PC-3 (cell line): Measurements from ENCODE around the gene MYH14. TPM values are rescaled to one million over a fixed set of nuclear protein-coding genes. Genes with fewer than 3 reads are reported as not detected.

Source experiments
- ATAC-seq: fragments of 200-7000 bp; cut with Tn5 transposase; 2 replicates; pipeline ENCODE4 v1.9.1; 2020; ENCODE audit warnings: mild to moderate bottlenecking, moderate library complexity
- BruUV-seq: library from RNA; stranded (reverse); fragments of 400-500 nt; replicated peaks from 2 replicates; lab custom pipeline; 2021; lab: Mats Ljungman, UMichigan
- CTCF ChIA-PET: fragments of 300-600 bp; sonication (Branson Sonifier 250); formaldehyde crosslinking; loops from one replicate; lab custom pipeline; 2022; ENCODE audit warnings: antibody characterized with exemption; lab: Charles Lee
- POLR2A ChIA-PET: fragments of 300-600 bp; sonication (Branson Sonifier 250); formaldehyde crosslinking; loops from one replicate; lab custom pipeline; 2022; ENCODE audit warnings: antibody characterized with exemption; ENCODE audit not compliant: unreplicated experiment; lab: Charles Lee
- DNase-seq: peaks from one replicate; pipeline ENCODE4 v3.0.0-alpha.2; 2015
- H2AFZ ChIP-seq: fragments of 300-600 bp; sonication (generic); 2 replicates; pipeline ENCODE4 v1.6.0; 2016; ENCODE audit warnings: antibody characterized with exemption, low read length
- H3F3A ChIP-seq: fragments of 300-600 bp; sonication (generic); one replicate; pipeline ENCODE4 v1.6.0; 2017; ENCODE audit warnings: antibody characterized with exemption, low read length, control low read depth, mild to moderate bottlenecking; ENCODE audit not compliant: unreplicated experiment
- H3K27ac ChIP-seq: fragments of 300-600 bp; sonication (generic); 2 replicates; pipeline ENCODE4 v1.5.1; 2016; ENCODE audit warnings: mild to moderate bottlenecking, low read length
- H3K27me3 ChIP-seq: fragments of 300-600 bp; sonication (generic); 2 replicates; pipeline ENCODE4 v1.6.1; 2016; ENCODE audit warnings: low read length, mixed read lengths
- H3K36me3 ChIP-seq: fragments of 300-600 bp; sonication (generic); 2 replicates; pipeline ENCODE4 v1.6.1; 2016; ENCODE audit warnings: low read depth, mixed run types, low read length, mixed read lengths
- H3K4me1 ChIP-seq: fragments of 300-600 bp; sonication (generic); 2 replicates; pipeline ENCODE4 v1.5.1; 2016; ENCODE audit warnings: low read length; ENCODE audit not compliant: insufficient read depth
- H3K4me2 ChIP-seq: fragments of 300-600 bp; sonication (generic); 2 replicates; pipeline ENCODE4 v1.6.0; 2016; ENCODE audit warnings: low read length
- H3K4me3 ChIP-seq: fragments of 300-600 bp; sonication (generic); 2 replicates; pipeline ENCODE4 v1.5.1; 2016; ENCODE audit warnings: mild to moderate bottlenecking, low read length, mixed read lengths
- H3K79me2 ChIP-seq: fragments of 300-600 bp; sonication (generic); 2 replicates; pipeline ENCODE4 v1.6.1; 2017; ENCODE audit warnings: low read length, mixed read lengths
- H3K9ac ChIP-seq: fragments of 300-600 bp; sonication (generic); 2 replicates; pipeline ENCODE4 v1.6.0; 2016; ENCODE audit warnings: mild to moderate bottlenecking, low read length
- H3K9me2 ChIP-seq: fragments of 300-600 bp; sonication (generic); replicated peaks from 2 replicates; pipeline ENCODE4 v1.6.1; 2016; ENCODE audit warnings: mixed run types, low read length, mixed read lengths
- H3K9me3 ChIP-seq: fragments of 300-600 bp; sonication (generic); 2 replicates; pipeline ENCODE4 v1.6.1; 2016; ENCODE audit warnings: low read length, mixed read lengths
- H4K20me1 ChIP-seq: fragments of 300-600 bp; sonication (generic); 2 replicates; pipeline ENCODE4 v1.6.1; 2016; ENCODE audit warnings: low read length, mixed read lengths
- EZH2 ChIP-seq: fragments of 300-600 bp; sonication (generic); IDR thresholded peaks from one replicate; pipeline ENCODE4 v1.6.1; 2017; ENCODE audit warnings: antibody characterized with exemption, mild to moderate bottlenecking, low read length; ENCODE audit not compliant: unreplicated experiment
- EZH2phosphoT487 ChIP-seq: fragments of 300-600 bp; sonication (generic); IDR thresholded peaks from 2 replicates; pipeline ENCODE4 v1.6.1; 2018; ENCODE audit warnings: mild to moderate bottlenecking, antibody characterized with exemption, low read length, borderline replicate concordance
- intact Hi-C: fragments of 100-400 bp; cut with micrococcal nuclease; formaldehyde crosslinking; loops from 2 replicates; pipeline ENCODE4 v1.9.0; 2023
- total RNA-seq: library from RNA; depleted of rRNA; stranded (reverse); fragments of >200 nt; gene quantifications from 2 replicates; pipeline ENCODE4 v1.2.3, GENCODE V29; 2014
- TF ChIP-seq, protein P1 (sequence below): fragments of 300-600 bp; sonication (generic); conservative IDR thresholded peaks from 2 replicates; pipeline ENCODE4 v1.5.1; 2017; ENCODE audit warnings: antibody characterized with exemption, low read depth, mild to moderate bottlenecking, low read length

Gene MYH14
- total RNA-seq, 1 experiment from 2014 or later, result 20.2 TPM

DNA sequence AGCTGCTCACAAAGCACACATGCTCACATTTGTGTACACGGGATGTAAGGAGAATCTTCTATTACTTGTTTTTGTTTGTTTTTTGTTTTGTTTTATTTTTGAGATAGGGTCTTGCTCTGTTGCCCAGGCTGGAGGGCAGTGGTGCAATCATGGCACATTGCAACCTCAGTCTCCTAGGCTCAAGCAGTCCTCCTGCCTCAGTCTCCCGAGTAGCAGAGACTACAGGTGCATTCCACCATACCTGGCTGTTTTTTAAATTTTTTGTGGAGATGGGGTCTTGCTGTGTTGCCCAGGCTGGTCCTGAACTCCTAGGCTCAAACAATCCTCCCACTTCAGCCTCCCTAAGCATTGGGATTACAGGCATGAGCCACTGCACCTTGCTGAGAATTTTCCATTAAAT is 83.9 kb downstream of the MYH14 start:
- H4K20me1 ChIP-seq, result no peaks in the 10 kb centered on the region
- no peaks in the 10 kb centered on the region for H3K4me1 ChIP-seq
- H3K79me2 ChIP-seq, result no peaks in the 10 kb centered on the region
- ATAC-seq, result no peak
- peaks cover 27% of the 10 kb centered on the region for H3K36me3 ChIP-seq
- H3K4me3 ChIP-seq, result no peak overlapping the region
- CTCF ChIA-PET, result no interaction called here
- POLR2A ChIA-PET, result no interaction called here
- H3K9ac ChIP-seq, result no peak overlapping the region
- H3K9me3 ChIP-seq, result no peaks in the 10 kb centered on the region
- no TSS peak for BruUV-seq
- H3K27me3 ChIP-seq, result no peaks in the 10 kb centered on the region
- no peaks in the 10 kb centered on the region for H3K9me2 ChIP-seq
- intact Hi-C loops, result no loop called here
- no peak overlapping the region for H3K27ac ChIP-seq
- no peak overlapping the region for H3K4me2 ChIP-seq
- no peak for DNase-seq
- TF ChIP-seq EZH2, result no peak
- TF ChIP-seq, protein P1, sequence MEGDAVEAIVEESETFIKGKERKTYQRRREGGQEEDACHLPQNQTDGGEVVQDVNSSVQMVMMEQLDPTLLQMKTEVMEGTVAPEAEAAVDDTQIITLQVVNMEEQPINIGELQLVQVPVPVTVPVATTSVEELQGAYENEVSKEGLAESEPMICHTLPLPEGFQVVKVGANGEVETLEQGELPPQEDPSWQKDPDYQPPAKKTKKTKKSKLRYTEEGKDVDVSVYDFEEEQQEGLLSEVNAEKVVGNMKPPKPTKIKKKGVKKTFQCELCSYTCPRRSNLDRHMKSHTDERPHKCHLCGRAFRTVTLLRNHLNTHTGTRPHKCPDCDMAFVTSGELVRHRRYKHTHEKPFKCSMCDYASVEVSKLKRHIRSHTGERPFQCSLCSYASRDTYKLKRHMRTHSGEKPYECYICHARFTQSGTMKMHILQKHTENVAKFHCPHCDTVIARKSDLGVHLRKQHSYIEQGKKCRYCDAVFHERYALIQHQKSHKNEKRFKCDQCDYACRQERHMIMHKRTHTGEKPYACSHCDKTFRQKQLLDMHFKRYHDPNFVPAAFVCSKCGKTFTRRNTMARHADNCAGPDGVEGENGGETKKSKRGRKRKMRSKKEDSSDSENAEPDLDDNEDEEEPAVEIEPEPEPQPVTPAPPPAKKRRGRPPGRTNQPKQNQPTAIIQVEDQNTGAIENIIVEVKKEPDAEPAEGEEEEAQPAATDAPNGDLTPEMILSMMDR, result no peak
- TF ChIP-seq EZH2phosphoT487, result no peak
- H2AFZ ChIP-seq, result no peak overlapping the region
- no peaks in the 10 kb centered on the region for H3F3A ChIP-seq

DNA sequence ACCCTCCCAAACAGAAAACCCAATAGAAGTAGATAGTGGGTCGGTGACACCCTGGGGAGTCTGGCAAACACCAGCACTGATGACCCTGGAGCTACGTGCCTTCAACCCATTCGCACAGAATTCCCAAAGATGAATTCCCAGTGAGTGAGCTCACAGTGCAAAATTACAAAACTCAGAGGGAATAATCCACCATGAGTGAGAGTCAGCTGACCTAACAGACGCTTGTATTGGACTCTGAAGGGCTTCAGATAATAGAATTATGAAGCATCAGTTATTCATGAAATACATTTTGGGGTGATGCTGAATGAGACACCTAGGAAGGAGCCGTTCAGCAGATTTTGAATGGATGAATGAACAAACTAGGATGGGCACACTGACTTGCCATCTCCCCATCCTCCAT is 85.5 kb downstream of the MYH14 start:
- POLR2A ChIA-PET, result no interaction called here
- H3K9me2 ChIP-seq, result no peaks in the 10 kb centered on the region
- no peaks in the 10 kb centered on the region for H3K79me2 ChIP-seq
- H3K27ac ChIP-seq, result no peak overlapping the region
- no peaks in the 10 kb centered on the region for H4K20me1 ChIP-seq
- H3K4me2 ChIP-seq, result no peak overlapping the region
- no peak overlapping the region for H3K9ac ChIP-seq
- no peaks in the 10 kb centered on the region for H3K9me3 ChIP-seq
- peaks cover 31% of the 10 kb centered on the region for H3K36me3 ChIP-seq
- no peak overlapping the region for H2AFZ ChIP-seq
- no peak for DNase-seq
- no peaks in the 10 kb centered on the region for H3K4me1 ChIP-seq
- H3K4me3 ChIP-seq, result no peak overlapping the region
- TF ChIP-seq EZH2 (no peak), EZH2phosphoT487 (no peak)
- TF ChIP-seq, protein P1, result no peak
- intact Hi-C loops, result no loop called here
- H3F3A ChIP-seq, result no peaks in the 10 kb centered on the region
- no peak for ATAC-seq
- CTCF ChIA-PET, result no interaction called here
- no TSS peak for BruUV-seq
- no peaks in the 10 kb centered on the region for H3K27me3 ChIP-seq

DNA sequence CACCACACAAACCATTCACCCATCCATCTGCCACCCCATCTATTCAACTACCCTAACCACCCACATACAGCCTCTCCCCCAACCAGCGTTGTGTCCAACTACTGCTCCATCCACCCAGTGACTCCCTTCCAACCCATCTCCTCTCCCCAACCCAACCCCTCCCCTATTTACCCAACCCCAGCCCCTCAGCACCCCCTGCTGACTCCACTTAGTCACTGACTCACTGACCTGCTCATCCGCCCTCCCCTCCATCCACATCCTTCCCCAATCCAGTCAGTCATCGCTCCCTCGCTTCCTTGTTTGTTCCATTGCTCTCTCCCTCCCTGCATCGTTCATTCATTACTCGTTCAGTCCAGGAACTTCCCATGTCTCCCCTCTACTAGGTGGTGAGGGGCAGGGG is 86.6 kb downstream of the MYH14 start:
- DNase-seq (no peak), ATAC-seq (no peak)
- H3K9me3 ChIP-seq, result no peaks in the 10 kb centered on the region
- intact Hi-C loops, result no loop called here
- H3F3A ChIP-seq, result no peaks in the 10 kb centered on the region
- no peak overlapping the region for H3K27ac ChIP-seq
- POLR2A ChIA-PET, result no interaction called here
- no peaks in the 10 kb centered on the region for H3K27me3 ChIP-seq
- no peaks in the 10 kb centered on the region for H3K9me2 ChIP-seq
- H4K20me1 ChIP-seq, result no peaks in the 10 kb centered on the region
- BruUV-seq, result no TSS peak
- peaks cover 29% of the 10 kb centered on the region for H3K36me3 ChIP-seq
- no peak overlapping the region for H2AFZ ChIP-seq
- H3K9ac ChIP-seq, result no peak overlapping the region
- no peak overlapping the region for H3K4me2 ChIP-seq
- no peaks in the 10 kb centered on the region for H3K79me2 ChIP-seq
- TF ChIP-seq EZH2 (no peak), EZH2phosphoT487 (no peak)
- TF ChIP-seq, protein P1, result no peak
- no peaks in the 10 kb centered on the region for H3K4me1 ChIP-seq
- CTCF ChIA-PET, result no interaction called here
- H3K4me3 ChIP-seq, result no peak overlapping the region
